IPS-18c (cell line): ENCODE results near the gene LMX1A.

ENCODE experiments used
- H3K4me3 ChIP-seq: 2 replicates; pipeline ENCODE4 v1.7.0; 2013; ENCODE audit warnings: low read depth, mild to moderate bottlenecking, low read length, moderate library complexity; ENCODE audit not compliant: insufficient read depth
- H3K9me3 ChIP-seq: one replicate; pipeline ENCODE4 v1.6.1; 2013; ENCODE audit warnings: mild to moderate bottlenecking, low read length, moderate library complexity; ENCODE audit not compliant: control insufficient read depth, insufficient read depth

LMX1A gene

GRCh38 chr1:165300400-165300903 lies 56.1 kb downstream of the LMX1A start:
- Histone ChIP-seq H3K4me3 (no peak overlapping the region), H3K9me3 (no peaks in the 10 kb centered on the region)

GRCh38 chr1:165298203-165298820 lies 58.2 kb downstream of the LMX1A start:
- H3K4me3 ChIP-seq = no peak overlapping the region
- no peaks in the 10 kb centered on the region for H3K9me3 ChIP-seq

DNA sequence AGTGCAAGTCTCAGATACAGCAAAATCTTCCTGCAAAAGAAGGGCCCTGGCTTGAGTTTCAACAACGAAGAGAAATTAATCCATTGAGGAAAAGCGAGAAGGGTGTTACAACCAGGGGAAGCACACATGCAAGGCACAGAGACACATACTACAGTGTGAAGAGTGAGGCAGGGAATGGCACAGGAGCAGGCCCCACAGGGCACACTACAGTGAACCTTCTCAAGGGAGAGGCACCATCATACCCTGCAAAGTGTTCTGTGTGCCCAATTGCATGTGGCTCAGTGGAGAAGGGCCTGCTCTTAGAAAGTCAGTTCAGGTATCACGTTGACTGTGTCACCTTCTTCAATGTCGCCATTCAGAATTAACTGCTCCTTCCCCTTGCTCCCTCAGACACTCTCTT lies 60.3 kb downstream of the LMX1A start:
- no peak overlapping the region for H3K4me3 ChIP-seq
- H3K9me3 ChIP-seq = no peaks in the 10 kb centered on the region

DNA sequence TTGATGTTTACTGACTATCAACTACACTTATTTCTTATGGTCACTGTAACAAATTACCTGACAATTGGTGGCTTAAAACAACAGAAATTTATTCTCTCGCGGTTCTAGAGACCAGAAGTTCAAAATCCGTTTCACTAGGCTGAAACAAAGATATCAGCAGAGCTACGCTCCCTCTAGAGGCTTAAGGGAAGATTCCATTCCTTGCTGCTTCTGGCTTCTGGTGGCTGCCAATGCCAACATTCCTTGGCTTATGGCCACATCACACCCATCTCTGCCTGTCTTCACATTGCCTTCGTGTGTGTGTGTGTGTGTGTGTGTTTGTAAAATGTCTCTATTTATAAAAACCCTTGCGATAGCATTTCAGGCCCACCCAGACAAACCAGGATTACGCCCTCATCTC lies 66.4 kb downstream of the LMX1A start:
- peaks cover 4% of the 10 kb centered on the region for H3K9me3 ChIP-seq
- H3K4me3 ChIP-seq = no peak overlapping the region

GRCh38 chr1:165289556-165289955 lies 67.0 kb downstream of the LMX1A start:
- H3K4me3 ChIP-seq = no peak overlapping the region
- H3K9me3 ChIP-seq = peaks cover 4% of the 10 kb centered on the region

DNA sequence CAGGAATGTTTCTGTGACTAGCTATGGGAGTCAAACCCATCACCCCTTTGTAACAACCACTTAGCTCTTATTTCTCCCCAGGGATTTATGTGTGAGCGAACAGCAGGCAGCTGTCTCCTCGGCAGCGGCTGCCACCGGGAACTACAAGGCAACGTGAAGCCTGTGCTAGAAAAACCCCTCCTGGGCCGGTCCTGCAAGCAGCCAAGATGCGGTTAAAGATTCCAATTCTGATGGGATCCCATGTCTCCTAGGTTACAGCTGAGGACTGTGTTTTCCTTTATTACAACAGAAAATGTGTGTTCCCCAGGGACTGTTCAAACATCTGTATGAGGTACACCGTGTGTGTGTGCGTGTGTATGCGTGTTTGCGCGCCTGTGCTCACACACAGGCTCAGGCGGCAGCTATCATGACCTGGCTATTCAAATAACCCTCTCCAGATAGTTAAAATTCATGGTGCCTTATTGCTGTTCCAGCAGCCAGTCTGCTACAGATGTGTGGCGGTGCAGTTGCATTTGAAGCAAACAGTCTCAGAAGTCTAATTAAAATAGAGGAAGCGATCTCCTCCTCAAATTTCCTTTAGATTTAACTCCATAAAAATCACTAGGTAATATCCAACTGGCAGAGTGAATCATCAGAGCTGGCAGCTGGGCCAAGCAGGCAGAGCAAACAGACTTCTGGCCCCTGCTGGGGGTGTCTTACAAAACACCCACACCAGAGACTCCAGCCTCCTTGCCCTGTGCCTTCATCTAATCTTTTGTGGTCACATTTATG lies 68.0 kb downstream of the LMX1A start:
- Histone ChIP-seq H3K4me3 (no peak overlapping the region), H3K9me3 (peaks cover 4% of the 10 kb centered on the region)

DNA sequence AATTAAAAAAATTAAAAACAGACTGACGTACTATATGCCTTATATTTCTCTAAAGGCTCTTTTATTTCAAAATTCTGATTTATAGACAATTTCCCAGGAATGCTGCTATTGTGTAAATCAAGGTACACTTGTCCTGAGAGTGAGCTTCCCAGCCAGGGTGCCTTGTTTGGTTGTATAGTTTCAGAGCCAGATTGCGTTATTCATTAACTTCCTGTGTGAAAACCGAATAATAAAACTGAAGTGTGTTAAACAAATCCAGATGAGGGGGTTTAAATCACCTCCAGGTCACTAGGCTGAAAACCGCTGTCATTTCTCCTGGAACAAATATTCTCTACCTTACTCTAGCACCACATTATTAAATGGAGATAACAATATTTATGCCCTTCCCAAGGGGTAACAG lies 68.7 kb downstream of the LMX1A start:
- Histone ChIP-seq H3K9me3 (peaks cover 4% of the 10 kb centered on the region), H3K4me3 (no peak overlapping the region)

GRCh38 chr1:165287329-165287728 lies 69.2 kb downstream of the LMX1A start:
- H3K9me3 ChIP-seq = peaks cover 4% of the 10 kb centered on the region

DNA sequence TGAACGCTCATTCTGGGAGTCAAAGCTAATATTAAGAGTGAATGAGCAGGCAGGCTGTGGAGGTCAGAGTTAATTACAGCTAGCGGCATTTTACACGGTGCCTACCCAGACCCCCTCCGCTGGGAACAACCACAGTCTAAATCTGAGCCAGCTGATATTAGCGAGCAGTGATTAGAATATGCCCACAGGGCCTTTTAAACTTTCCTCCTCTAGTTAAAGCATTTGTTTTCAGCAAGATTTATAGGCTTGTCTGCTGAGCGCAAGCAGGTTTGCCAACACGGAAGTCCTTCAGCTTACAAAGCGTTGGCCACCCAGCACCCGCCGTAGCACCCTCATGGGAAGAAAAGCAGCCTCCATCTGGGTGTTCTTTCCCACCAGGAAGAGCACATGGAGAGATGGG lies 72.1 kb downstream of the LMX1A start:
- H3K9me3 ChIP-seq = no peaks in the 10 kb centered on the region
- H3K4me3 ChIP-seq = no peak overlapping the region

More at GRCh38 chr1:165287329-165287728, 69.2 kb downstream of the LMX1A start:
- no peak overlapping the region for H3K4me3 ChIP-seq

DNA sequence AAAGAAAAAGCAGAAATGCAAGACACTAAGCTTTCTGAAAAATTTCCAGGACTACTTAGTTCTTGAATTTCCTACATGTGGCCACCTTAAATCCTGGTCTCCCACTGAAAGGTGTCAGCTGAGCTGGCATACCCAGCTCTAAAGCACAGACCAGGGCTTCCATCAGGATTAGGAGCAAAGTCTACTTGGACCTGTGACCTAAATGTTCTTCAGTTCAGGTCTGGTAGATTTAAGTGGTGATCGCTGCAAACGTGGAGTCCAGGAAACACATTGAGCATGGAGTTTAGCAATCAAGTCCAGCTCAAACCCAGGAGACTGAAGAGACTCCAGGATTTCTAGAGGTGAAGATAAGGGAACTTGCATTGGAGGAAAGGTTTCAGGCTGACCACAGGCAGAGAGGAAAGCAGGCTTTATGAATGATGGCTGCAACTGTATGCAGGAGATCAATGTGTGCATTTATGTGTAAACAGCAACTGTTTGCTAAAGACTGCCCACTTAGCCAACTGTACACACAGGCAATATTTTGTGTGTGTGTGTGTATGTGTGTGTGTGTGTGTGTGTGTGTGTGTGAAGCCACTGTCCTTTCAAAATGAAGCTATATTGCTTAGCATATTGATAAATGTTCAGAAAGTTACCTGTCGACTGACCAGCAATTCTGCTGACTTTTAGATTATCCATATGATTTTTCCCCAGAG lies 75.2 kb downstream of the LMX1A start:
- no peak overlapping the region for H3K4me3 ChIP-seq
- H3K9me3 ChIP-seq = no peaks in the 10 kb centered on the region

- no peaks in the 10 kb centered on the region for H3K9me3 ChIP-seq
- H3K4me3 ChIP-seq = no peak overlapping the region
Measured at GRCh38 chr1:165279882-165280281, 76.6 kb downstream of the LMX1A start.

- Histone ChIP-seq H3K9me3 (no peaks in the 10 kb centered on the region), H3K4me3 (no peak overlapping the region)
Measured at GRCh38 chr1:165276314-165276713, 80.2 kb downstream of the LMX1A start.

GRCh38 chr1:165265196-165265838 lies 91.2 kb downstream of the LMX1A start:
- no peak overlapping the region for H3K4me3 ChIP-seq
- H3K9me3 ChIP-seq = no peaks in the 10 kb centered on the region

- Histone ChIP-seq H3K9me3 (no peaks in the 10 kb centered on the region), H3K4me3 (no peak overlapping the region)
Measured at GRCh38 chr1:165259706-165260428, 96.6 kb downstream of the LMX1A start.

- Histone ChIP-seq H3K9me3 (no peaks in the 10 kb centered on the region), H3K4me3 (no peak overlapping the region)
Measured at GRCh38 chr1:165259236-165259635, 97.3 kb downstream of the LMX1A start.

GRCh38 chr1:165257969-165258459 lies 98.5 kb downstream of the LMX1A start:
- Histone ChIP-seq H3K4me3 (no peak overlapping the region), H3K9me3 (no peaks in the 10 kb centered on the region)
